Activated naive CD4-positive, alpha-beta T cell treated with anti-CD3 and anti-CD28 coated beads, Interleukin-2, amount 10 ng/mL, durations not matched to agents 7 days and 5 days (primary cell): ENCODE data around the gene TBX18.
A peak's percentile ranks its signal among the peaks of the same experiment; 100 is the strongest.

Experiments used
- CTCF ChIA-PET: fragments of 350-600 bp; sonication (Branson Sonifier 250); formaldehyde crosslinking; loops from one replicate; lab custom pipeline; 2021; ENCODE audit warnings: antibody characterized with exemption; lab: Charles Lee
- DNase-seq: peaks from one replicate; pipeline ENCODE4 v3.0.0-alpha.2; 2020
- H3K27ac Mint-ChIP-seq: one replicate; pipeline ENCODE4 v1.8.0; 2021; ENCODE audit warnings: mild to moderate bottlenecking, moderate library complexity, mixed read lengths
- H3K27me3 Mint-ChIP-seq: one replicate; pipeline ENCODE4 v1.8.0; 2021; ENCODE audit warnings: mild to moderate bottlenecking, mixed read lengths
- H3K36me3 Mint-ChIP-seq: one replicate; pipeline ENCODE4 v1.8.0; 2021; ENCODE audit warnings: mixed read lengths
- H3K4me1 Mint-ChIP-seq: one replicate; pipeline ENCODE4 v1.8.0; 2021; ENCODE audit warnings: mixed read lengths
- H3K4me3 Mint-ChIP-seq: one replicate; pipeline ENCODE4 v1.8.0; 2021; ENCODE audit warnings: mild to moderate bottlenecking, moderate library complexity, mixed read lengths
- H3K9me3 Mint-ChIP-seq: one replicate; pipeline ENCODE4 v1.8.0; 2021; ENCODE audit warnings: mixed read lengths

Gene TBX18

DNA sequence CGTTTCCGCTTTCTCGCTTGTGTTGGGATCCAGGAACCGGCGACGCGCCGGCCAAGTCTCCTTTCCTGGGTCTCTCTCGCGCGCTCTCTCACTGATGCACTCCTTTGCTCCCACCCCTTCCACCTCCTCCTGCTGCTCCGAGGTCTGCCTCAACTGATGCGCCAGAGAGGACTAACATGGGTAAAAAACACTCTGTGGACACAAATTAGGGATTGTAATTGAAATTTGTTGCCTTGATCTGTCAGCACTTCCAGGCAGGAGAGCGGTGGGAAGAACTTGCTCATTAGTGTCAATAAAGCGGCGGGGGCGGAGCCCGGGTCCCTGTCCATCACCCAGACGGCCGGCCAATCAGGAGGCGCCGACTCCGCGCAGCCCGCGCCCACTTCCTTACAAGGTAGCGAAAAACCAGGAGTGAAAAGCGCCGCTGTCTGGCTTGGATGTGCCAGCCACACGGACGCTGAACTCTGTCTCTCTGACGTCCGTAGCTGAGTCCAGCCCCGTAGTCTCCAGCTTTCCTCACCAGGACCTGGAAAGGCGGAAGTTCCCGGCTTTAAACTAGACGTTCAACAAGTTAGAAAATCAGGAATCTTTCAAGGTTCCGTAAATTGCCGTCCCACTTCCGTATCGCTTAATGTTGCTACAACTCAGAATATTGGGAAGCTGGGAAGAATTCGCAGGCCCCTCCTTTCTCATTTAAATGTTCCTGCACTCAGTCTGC lies at the start of gene TBX18:
Gene TBX18 (minus strand): TSS at position 267 of the 718 bp plus-strand sequence. CDS start 417 bp downstream, outside the sequence.
- Mint-ChIP-seq H3K27me3 (peaks cover 77% of the 10 kb centered on the region), H3K36me3 (peaks cover 13% of the 10 kb centered on the region), H3K4me3 (peak within 1 kb of the TSS; percentile 43), H3K27ac (peak within 1 kb of the TSS; percentile 72), H3K9me3 (peaks cover 7% of the 10 kb centered on the region), H3K4me1 (peaks cover 6% of the 10 kb centered on the region)
- DNase-seq: peak; percentile 30
- CTCF ChIA-PET: interaction anchor here (1.0 kb wide), 1 partner anchor 10 kb away, joined by 3 read pairs; no protein-coding TSS in a partner anchor

DNA sequence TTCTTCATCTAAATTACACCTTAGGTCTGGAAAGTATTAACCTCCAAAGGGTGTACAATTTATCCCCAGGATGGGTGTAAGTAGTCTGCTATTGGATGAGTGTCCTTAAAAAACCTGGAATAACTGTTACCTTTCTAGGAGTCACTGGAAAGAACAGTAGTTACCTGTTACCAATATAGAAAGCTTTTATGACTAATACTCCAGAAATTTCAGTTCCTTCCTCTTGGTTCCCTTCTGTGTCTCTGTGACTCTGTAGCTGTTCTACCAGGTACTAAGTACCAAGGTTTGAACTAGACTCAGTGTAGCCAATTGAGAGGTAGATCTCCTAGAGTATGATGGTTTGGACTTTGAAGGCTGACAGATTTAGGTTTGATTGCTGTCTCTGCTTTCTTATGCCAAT lies 47.0 kb upstream of the TBX18 start:
- CTCF ChIA-PET: no interaction called here
- H3K4me1 Mint-ChIP-seq: no peaks in the 10 kb centered on the region
- no peak overlapping the region for H3K4me3 Mint-ChIP-seq
- H3K27ac Mint-ChIP-seq: no peak overlapping the region
- H3K27me3 Mint-ChIP-seq: no peaks in the 10 kb centered on the region
- no peaks in the 10 kb centered on the region for H3K36me3 Mint-ChIP-seq
- H3K9me3 Mint-ChIP-seq: no peaks in the 10 kb centered on the region
- no peak for DNase-seq

DNA sequence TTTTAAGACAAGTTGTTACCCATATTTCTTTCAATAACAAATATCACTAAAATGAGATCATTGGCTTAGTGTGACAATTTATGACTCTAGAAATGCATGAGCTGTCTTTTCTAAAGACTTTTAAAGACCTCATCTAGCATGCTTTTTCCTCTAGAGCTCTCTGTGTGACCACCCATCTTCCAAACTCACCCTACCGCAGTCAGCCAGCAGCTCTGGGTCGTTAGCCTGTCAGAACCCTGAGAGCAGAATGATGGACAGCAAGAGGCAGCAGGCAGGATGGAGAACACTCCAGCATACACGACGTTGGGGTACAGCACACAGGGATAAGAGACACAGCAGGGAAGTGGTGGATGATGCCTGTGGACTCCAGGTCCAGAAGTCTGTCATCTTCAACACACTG lies 45.1 kb upstream of the TBX18 start:
- DNase-seq: no peak
- CTCF ChIA-PET: no interaction called here
- H3K9me3 Mint-ChIP-seq: no peaks in the 10 kb centered on the region
- no peaks in the 10 kb centered on the region for H3K27me3 Mint-ChIP-seq
- H3K4me3 Mint-ChIP-seq: no peak overlapping the region
- no peak overlapping the region for H3K27ac Mint-ChIP-seq
- no peaks in the 10 kb centered on the region for H3K36me3 Mint-ChIP-seq
- no peaks in the 10 kb centered on the region for H3K4me1 Mint-ChIP-seq

DNA sequence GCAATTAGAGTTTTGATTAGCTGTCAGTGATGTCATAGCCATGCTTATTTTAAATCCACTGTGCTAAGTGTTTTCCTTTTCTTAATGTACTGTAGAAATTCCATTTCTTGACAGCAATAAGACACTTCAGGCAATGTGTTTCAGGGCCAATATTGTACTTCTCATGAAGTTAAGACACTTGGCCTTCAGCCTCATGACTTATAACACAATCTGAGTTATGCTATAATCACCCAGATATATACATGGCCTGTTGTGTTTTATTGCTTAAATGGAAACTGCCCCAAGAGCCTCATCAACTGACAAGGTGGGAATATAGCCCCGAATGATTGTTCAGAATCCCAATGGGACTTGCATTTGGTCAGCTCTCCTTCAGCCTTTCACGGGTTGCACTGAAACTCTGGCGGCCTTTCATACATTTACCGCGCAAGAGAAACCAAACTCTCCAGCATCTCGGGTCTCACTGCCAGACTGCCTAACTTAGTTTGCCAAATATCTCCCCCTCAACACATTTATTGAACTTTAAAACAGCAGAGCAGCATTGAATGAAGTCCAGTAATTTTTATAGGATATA lies 44.2 kb upstream of the TBX18 start:
- H3K9me3 Mint-ChIP-seq: no peaks in the 10 kb centered on the region
- H3K27me3 Mint-ChIP-seq: no peaks in the 10 kb centered on the region
- DNase-seq: no peak
- H3K27ac Mint-ChIP-seq: no peak overlapping the region
- CTCF ChIA-PET: no interaction called here
- H3K4me1 Mint-ChIP-seq: no peaks in the 10 kb centered on the region
- no peaks in the 10 kb centered on the region for H3K36me3 Mint-ChIP-seq
- H3K4me3 Mint-ChIP-seq: no peak overlapping the region

DNA sequence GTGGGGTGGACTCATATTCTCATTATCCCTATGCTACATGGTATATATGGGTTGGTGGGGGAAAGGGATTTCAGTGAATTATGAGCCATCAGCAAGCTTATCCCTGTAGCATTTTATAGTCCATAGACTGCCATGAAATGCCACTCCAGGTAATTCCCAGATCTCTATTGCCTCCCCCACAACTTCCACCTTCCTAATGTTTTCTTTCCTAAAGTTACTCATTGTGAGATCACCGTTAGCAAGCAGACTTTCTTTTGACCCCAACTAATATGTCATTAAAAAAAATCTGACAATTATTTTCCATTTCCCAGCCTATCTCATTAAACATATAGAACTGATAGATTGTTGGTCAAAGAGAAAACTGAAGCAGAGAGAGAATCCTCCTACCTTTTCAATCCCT lies 40.7 kb upstream of the TBX18 start:
- no peaks in the 10 kb centered on the region for H3K9me3 Mint-ChIP-seq
- no peak overlapping the region for H3K27ac Mint-ChIP-seq
- CTCF ChIA-PET: no interaction called here
- no peak for DNase-seq
- H3K27me3 Mint-ChIP-seq: no peaks in the 10 kb centered on the region
- H3K4me3 Mint-ChIP-seq: no peak overlapping the region
- H3K36me3 Mint-ChIP-seq: no peaks in the 10 kb centered on the region
- no peaks in the 10 kb centered on the region for H3K4me1 Mint-ChIP-seq

DNA sequence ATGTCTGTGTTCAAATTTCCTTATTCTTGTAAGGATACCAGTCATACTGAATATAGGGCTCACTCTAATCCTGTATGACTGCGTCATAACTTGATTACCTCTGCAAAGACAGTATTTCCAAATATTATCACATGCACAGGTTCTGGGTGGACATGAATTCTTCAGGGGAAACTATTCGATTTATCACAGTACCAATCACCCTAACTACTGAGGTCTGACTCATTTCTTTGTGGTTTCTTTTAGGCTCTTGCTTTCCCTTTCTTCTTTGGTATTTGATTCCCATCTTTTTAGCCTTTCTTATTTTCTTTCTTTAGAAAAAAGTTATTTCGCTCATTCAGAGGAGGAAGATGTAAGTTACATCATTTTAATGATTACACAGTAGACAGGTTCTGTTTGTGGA lies 40.3 kb upstream of the TBX18 start:
- no peaks in the 10 kb centered on the region for H3K27me3 Mint-ChIP-seq
- CTCF ChIA-PET: no interaction called here
- no peak overlapping the region for H3K4me3 Mint-ChIP-seq
- H3K9me3 Mint-ChIP-seq: no peaks in the 10 kb centered on the region
- H3K27ac Mint-ChIP-seq: no peak overlapping the region
- no peaks in the 10 kb centered on the region for H3K4me1 Mint-ChIP-seq
- DNase-seq: no peak
- no peaks in the 10 kb centered on the region for H3K36me3 Mint-ChIP-seq

DNA sequence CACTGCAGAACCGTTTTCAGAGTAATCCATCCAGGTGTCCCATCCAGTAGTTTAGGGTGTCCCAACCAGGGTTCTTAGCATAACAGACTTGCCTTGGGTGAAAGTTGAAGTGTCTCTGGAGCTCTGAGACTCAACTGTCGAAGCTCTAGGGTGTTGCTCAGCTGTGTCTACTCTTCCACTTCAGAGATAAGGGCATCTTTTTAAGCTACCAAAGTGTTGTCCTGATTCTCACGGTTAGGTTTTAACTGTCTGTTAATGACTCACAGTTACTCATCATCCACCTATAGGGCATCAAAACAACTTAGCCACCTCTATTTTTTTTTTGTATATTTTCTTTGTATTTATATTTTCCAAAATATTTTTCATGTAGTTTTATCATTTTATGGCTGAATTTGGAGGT lies 36.9 kb upstream of the TBX18 start:
- peaks cover 2% of the 10 kb centered on the region for H3K9me3 Mint-ChIP-seq
- no peak overlapping the region for H3K27ac Mint-ChIP-seq
- CTCF ChIA-PET: no interaction called here
- H3K27me3 Mint-ChIP-seq: no peaks in the 10 kb centered on the region
- no peaks in the 10 kb centered on the region for H3K4me1 Mint-ChIP-seq
- no peak for DNase-seq
- no peak overlapping the region for H3K4me3 Mint-ChIP-seq
- no peaks in the 10 kb centered on the region for H3K36me3 Mint-ChIP-seq

DNA sequence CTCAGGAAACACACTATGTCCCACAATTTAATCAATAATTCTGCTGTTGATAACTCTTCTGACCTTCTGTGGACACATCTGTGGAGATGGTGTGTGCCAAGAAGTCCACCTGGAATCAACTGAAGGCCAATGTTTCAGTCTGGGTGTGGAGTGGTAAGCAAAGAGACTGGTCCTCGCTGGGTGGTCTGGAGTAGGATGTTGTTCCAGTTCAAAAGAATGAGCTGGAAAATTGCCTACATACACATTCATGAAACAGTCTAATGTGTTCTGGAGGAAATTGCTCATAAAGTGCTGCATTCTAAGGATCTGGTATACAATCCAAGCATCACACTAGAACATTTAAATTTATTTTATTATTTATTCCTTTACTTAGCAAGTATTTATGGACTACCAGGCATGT lies 33.9 kb upstream of the TBX18 start:
- Mint-ChIP-seq H3K27ac (no peak overlapping the region), H3K36me3 (no peaks in the 10 kb centered on the region), H3K4me1 (no peaks in the 10 kb centered on the region), H3K9me3 (peaks cover 2% of the 10 kb centered on the region), H3K4me3 (no peak overlapping the region), H3K27me3 (no peaks in the 10 kb centered on the region)
- CTCF ChIA-PET: no interaction called here
- DNase-seq: no peak

DNA sequence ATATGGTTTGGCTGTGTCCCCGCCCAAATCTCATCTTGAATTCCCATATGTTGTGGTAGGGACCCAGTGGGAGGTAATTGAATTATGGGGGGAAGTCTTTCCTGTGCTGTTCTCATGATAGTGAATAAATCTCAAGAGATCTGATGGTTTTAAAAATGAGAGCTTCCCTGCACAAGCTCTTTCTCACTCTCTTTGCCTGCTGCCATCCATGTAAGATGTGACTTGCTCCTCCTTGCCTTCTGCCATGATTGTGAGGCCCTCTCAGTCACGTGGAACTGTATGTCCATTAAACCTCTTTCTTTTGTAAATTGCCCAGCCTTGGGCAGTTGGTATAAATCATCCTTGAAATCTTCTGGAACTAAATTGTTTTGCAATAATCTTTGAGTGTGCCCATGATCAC lies 31.9 kb upstream of the TBX18 start:
- H3K4me3 Mint-ChIP-seq: no peak overlapping the region
- CTCF ChIA-PET: no interaction called here
- no peaks in the 10 kb centered on the region for H3K27me3 Mint-ChIP-seq

DNA sequence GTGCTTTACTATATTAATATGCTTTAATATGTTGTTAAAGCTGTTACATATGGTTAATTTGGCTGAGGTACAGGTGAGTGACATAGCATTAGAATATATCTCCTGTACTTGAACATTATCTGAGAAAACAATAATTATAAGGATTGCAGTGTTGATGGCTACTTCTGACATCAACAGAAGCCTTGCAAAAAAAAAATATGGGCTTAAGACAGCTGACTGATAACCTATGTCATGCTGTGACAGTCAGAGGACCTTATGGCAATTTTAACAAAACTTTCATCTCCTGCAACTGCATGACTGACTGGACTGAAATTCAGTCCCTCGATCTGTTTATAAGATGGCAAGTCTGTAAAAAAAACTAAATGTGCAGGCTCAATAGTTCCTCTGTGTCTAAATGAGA lies 27.5 kb upstream of the TBX18 start:
- Mint-ChIP-seq H3K36me3 (no peaks in the 10 kb centered on the region), H3K4me1 (no peaks in the 10 kb centered on the region), H3K27me3 (no peaks in the 10 kb centered on the region), H3K27ac (no peak overlapping the region), H3K9me3 (peaks cover 2% of the 10 kb centered on the region), H3K4me3 (no peak overlapping the region)
- CTCF ChIA-PET: no interaction called here
- DNase-seq: no peak

More for the DNA sequence above, 31.9 kb upstream of the TBX18 start:
- no peaks in the 10 kb centered on the region for H3K36me3 Mint-ChIP-seq
- DNase-seq: no peak
- H3K4me1 Mint-ChIP-seq: no peaks in the 10 kb centered on the region
- H3K27ac Mint-ChIP-seq: no peak overlapping the region
- H3K9me3 Mint-ChIP-seq: peaks cover 2% of the 10 kb centered on the region

DNA sequence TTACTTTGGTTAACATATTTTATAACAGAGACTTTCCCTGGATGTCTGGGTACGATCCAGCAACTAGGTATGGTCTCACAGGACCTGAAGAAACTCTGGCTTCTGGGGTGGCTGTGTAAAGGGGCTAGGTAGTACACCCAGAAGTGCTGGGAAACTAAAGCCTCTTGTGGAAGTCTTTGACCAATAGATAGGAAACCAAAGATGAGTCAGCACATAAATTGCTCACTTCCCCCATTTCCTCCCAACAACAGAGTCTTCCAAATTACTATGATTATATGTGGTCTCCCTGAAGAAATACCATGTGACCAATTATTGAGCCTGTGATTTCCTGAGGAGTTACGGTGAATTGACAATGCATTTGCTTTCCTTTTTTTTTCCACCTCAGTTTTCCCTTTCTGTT lies 26.8 kb upstream of the TBX18 start:
- CTCF ChIA-PET: no interaction called here
- Mint-ChIP-seq H3K27me3 (no peaks in the 10 kb centered on the region), H3K9me3 (no peaks in the 10 kb centered on the region), H3K4me1 (no peaks in the 10 kb centered on the region), H3K27ac (no peak overlapping the region), H3K4me3 (no peak overlapping the region), H3K36me3 (no peaks in the 10 kb centered on the region)
- DNase-seq: no peak

DNA sequence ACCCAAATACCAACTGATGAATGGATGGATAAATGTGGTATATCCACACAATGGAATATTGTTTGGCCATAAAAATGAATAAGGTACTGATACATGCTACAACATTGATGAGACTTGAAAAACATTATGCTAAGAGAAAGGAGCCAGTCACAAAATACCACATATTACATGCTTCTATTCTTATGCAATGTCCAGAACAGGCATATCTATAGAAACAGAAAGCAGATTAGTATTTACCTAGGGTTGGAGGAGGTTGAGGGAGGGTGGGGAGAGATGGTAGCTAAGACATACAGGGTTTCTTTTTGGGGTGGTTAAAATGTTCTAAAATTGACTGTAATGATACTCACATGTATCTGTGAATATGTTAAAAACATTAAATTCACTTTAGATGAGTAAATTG lies 24.8 kb upstream of the TBX18 start:
- CTCF ChIA-PET: no interaction called here
- H3K4me1 Mint-ChIP-seq: no peaks in the 10 kb centered on the region
- no peaks in the 10 kb centered on the region for H3K36me3 Mint-ChIP-seq
- H3K27ac Mint-ChIP-seq: no peak overlapping the region
- H3K27me3 Mint-ChIP-seq: no peaks in the 10 kb centered on the region
- no peak overlapping the region for H3K4me3 Mint-ChIP-seq
- no peaks in the 10 kb centered on the region for H3K9me3 Mint-ChIP-seq
- DNase-seq: no peak

DNA sequence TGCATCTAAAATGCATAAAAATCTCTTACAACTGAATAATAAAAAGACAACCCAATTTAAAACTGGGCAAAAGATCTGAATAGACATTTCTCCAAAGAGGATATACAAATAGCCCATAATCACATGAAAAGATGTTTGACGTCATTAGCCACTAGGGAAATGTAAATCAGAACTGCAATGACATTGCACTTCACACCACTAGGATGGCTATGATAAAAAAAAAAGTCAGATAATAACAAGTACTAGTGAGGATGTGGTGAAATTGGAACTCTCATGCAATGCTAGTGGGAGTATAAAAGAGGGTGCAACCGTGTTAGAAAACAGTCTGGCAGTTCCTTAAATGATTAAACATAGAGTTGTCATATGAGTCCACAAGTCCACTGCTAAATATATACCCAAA lies 24.3 kb upstream of the TBX18 start:
- H3K9me3 Mint-ChIP-seq: no peaks in the 10 kb centered on the region
- CTCF ChIA-PET: no interaction called here
- H3K27ac Mint-ChIP-seq: no peak overlapping the region
- no peaks in the 10 kb centered on the region for H3K4me1 Mint-ChIP-seq
- no peaks in the 10 kb centered on the region for H3K27me3 Mint-ChIP-seq
- no peak overlapping the region for H3K4me3 Mint-ChIP-seq
- no peak for DNase-seq
- H3K36me3 Mint-ChIP-seq: no peaks in the 10 kb centered on the region

DNA sequence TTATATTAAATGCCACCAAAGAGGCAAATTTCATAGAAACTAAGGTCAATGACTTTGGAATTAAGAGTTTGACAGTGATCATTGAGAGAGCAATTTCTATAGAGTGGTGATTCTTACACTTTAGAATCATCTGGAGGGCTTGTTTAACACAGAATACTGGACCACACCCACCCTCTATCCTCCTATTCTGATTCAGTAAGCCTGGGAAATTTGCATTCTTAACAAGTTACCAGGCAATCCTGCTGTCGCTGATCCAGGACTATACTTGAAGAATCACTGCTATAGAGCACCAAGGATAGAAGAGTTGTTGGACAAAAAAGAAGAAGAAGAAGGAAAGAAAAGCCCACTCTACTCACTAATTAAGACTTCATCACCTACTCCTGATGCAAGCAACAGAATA lies 21.3 kb upstream of the TBX18 start:
- Mint-ChIP-seq H3K27ac (no peak overlapping the region), H3K4me1 (no peaks in the 10 kb centered on the region), H3K4me3 (no peak overlapping the region), H3K9me3 (no peaks in the 10 kb centered on the region), H3K27me3 (no peaks in the 10 kb centered on the region), H3K36me3 (no peaks in the 10 kb centered on the region)
- CTCF ChIA-PET: no interaction called here
- DNase-seq: no peak

DNA sequence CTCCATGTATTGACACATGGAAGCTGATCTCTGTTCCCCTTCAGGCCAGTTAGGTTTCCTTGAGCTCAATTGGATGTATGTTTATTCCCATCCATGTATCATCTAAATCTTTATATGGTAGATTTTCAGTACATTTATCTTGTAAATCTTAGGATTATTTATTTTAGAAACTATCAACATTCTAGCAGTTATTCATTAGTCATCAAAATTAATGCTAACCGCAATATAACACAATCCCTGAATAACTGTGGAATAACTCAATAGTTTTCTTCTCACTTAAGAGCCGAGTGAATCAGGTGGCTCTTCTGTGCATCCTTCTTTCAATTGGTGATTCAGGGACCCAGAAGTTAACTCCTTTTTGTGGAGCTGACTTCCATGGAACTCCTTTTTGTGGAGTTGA lies 15.5 kb upstream of the TBX18 start:
- DNase-seq: no peak
- CTCF ChIA-PET: no interaction called here
- H3K4me1 Mint-ChIP-seq: no peaks in the 10 kb centered on the region
- H3K9me3 Mint-ChIP-seq: no peaks in the 10 kb centered on the region
- peaks cover 12% of the 10 kb centered on the region for H3K27me3 Mint-ChIP-seq
- H3K27ac Mint-ChIP-seq: no peak overlapping the region
- no peaks in the 10 kb centered on the region for H3K36me3 Mint-ChIP-seq
- H3K4me3 Mint-ChIP-seq: no peak overlapping the region
